Measurements from ENCODE around the gene VAMP5. TPM values are rescaled to one million over a fixed set of nuclear protein-coding genes. Genes with fewer than 3 reads are reported as not detected.
A peak's percentile ranks its signal among the peaks of the same experiment; 100 is the strongest.

VAMP5 gene
- total RNA-seq, 1 experiment from 2014 or later, result 6.3 TPM

DNA sequence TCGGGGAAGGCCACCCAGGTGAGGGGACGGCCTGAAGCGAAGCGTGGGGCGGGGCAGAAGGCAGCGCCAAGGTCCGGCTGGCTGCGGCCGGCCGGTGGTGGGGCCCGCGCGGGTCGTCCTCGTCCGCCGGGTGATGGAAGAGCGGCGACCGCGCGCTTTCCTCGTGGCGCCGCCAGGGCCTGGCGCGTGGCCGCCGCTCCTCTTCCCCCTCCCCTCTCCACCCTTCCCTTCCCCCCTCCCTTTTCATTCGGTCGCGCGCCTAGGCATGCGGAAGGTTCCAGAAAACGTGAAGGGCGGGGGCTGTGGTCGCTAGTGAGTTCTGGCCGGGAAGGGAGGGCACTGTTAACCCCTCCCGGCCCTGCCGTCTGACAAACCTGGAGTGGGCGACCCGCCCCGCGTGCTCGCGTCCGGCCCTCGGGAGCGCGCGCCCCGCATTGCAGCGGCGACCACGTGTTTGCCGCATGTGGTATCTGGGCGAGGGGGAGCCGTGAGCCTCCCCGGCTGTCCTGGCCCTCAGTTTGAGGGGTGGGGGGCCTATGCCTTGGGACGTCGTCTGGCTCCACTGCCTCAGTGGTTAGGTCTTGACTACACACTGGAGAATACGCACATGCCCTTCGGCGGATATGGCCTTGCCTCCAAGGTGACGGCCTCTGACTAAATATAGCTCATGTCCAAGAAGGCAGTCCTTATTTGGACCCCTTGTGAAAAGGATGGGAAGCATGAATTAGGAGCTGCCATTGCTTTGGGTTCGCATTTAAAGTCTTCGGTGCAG, 44.7 kb upstream of the VAMP5 start:
- ChIA-PET POLR2A (interaction anchor here (0.5 to 5.7 kb wide), 33 partner anchors 9 to 470 kb away, joined by 3 to 54 read pairs (median 6); partner anchors contain the start of genes ELMOD3, GGCX, RETSAT and SH2D6), CTCF (interaction anchor here (0.9 to 4.6 kb wide), 15 partner anchors 12 to 154 kb away, joined by 3 to 40 read pairs (median 4); partner anchors contain the start of gene SH2D6)
- ATAC-seq (no peak; the same call in 1 of the 2 replicates), DNase-seq (ENCODE audit: low spot score) (peak; percentile 48)
- Mint-ChIP-seq H3K36me3 (peaks cover 51% of the 10 kb centered on the region), H3K4me1 (peaks cover 57% of the 10 kb centered on the region), H3K9me3 (no peaks in the 10 kb centered on the region), H3K4me3 (peak overlapping the region; percentile 97), H3K27me3 (ENCODE audit: low read depth) (no peaks in the 10 kb centered on the region), H3K27ac (peak overlapping the region; percentile 95)
- 0 out of 2 replicates have a peak, but pooled peaks have one; percentile 52 for TF ChIP-seq RELA (CRISPR knock-in tag; IDR thresholded peaks at IDR 0.05; ENCODE audit: borderline replicate concordance)
- TF ChIP-seq ZNF317 (CRISPR knock-in tag; IDR thresholded peaks at IDR 0.05; ENCODE audit: borderline replicate concordance, low read depth), result 0 out of 2 replicates have a peak, but pooled peaks have one; percentile 30
- peak; percentile 29; the same call in 1 of the 2 replicates for TF ChIP-seq ETV6 (CRISPR knock-in tag; IDR thresholded peaks at IDR 0.05)
- peak; percentile 89; the same call in 1 of the 2 replicates for TF ChIP-seq KAT7 (CRISPR knock-in tag; IDR thresholded peaks at IDR 0.05; ENCODE audit: borderline replicate concordance)
- TF ChIP-seq, protein P1, sequence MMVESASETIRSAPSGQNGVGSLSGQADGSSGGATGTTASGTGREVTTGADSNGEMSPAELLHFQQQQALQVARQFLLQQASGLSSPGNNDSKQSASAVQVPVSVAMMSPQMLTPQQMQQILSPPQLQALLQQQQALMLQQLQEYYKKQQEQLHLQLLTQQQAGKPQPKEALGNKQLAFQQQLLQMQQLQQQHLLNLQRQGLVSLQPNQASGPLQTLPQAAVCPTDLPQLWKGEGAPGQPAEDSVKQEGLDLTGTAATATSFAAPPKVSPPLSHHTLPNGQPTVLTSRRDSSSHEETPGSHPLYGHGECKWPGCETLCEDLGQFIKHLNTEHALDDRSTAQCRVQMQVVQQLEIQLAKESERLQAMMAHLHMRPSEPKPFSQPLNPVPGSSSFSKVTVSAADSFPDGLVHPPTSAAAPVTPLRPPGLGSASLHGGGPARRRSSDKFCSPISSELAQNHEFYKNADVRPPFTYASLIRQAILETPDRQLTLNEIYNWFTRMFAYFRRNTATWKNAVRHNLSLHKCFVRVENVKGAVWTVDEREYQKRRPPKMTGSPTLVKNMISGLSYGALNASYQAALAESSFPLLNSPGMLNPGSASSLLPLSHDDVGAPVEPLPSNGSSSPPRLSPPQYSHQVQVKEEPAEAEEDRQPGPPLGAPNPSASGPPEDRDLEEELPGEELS (CRISPR knock-in tag; IDR thresholded peaks at IDR 0.05), result 0 out of 2 replicates have a peak, but pooled peaks have one; percentile 21
- TF ChIP-seq, protein P2, sequence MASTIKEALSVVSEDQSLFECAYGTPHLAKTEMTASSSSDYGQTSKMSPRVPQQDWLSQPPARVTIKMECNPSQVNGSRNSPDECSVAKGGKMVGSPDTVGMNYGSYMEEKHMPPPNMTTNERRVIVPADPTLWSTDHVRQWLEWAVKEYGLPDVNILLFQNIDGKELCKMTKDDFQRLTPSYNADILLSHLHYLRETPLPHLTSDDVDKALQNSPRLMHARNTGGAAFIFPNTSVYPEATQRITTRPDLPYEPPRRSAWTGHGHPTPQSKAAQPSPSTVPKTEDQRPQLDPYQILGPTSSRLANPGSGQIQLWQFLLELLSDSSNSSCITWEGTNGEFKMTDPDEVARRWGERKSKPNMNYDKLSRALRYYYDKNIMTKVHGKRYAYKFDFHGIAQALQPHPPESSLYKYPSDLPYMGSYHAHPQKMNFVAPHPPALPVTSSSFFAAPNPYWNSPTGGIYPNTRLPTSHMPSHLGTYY (CRISPR knock-in tag; IDR thresholded peaks at IDR 0.05), result no peak
- no peak for TF ChIP-seq SOX15 (CRISPR knock-in tag; IDR thresholded peaks at IDR 0.05)
- TF ChIP-seq, protein P3, sequence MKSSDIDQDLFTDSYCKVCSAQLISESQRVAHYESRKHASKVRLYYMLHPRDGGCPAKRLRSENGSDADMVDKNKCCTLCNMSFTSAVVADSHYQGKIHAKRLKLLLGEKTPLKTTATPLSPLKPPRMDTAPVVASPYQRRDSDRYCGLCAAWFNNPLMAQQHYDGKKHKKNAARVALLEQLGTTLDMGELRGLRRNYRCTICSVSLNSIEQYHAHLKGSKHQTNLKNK (CRISPR knock-in tag; IDR thresholded peaks at IDR 0.05), result peak; percentile 24; the same call in 1 of the 2 replicates
- TF ChIP-seq ZNF121 (CRISPR knock-in tag; IDR thresholded peaks at IDR 0.05), result 0 out of 2 replicates have a peak, but pooled peaks have one; percentile 25
- 0 out of 2 replicates have a peak, but pooled peaks have one; percentile 5 for TF ChIP-seq NFE2L1 (CRISPR knock-in tag; IDR thresholded peaks at IDR 0.05)
- no peak for TF ChIP-seq SMAD4 (CRISPR knock-in tag; IDR thresholded peaks at IDR 0.05)
- TF ChIP-seq, protein P4, sequence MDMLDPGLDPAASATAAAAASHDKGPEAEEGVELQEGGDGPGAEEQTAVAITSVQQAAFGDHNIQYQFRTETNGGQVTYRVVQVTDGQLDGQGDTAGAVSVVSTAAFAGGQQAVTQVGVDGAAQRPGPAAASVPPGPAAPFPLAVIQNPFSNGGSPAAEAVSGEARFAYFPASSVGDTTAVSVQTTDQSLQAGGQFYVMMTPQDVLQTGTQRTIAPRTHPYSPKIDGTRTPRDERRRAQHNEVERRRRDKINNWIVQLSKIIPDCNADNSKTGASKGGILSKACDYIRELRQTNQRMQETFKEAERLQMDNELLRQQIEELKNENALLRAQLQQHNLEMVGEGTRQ (CRISPR knock-in tag; IDR thresholded peaks at IDR 0.05), result peak; percentile 71
- TF ChIP-seq, protein P5, sequence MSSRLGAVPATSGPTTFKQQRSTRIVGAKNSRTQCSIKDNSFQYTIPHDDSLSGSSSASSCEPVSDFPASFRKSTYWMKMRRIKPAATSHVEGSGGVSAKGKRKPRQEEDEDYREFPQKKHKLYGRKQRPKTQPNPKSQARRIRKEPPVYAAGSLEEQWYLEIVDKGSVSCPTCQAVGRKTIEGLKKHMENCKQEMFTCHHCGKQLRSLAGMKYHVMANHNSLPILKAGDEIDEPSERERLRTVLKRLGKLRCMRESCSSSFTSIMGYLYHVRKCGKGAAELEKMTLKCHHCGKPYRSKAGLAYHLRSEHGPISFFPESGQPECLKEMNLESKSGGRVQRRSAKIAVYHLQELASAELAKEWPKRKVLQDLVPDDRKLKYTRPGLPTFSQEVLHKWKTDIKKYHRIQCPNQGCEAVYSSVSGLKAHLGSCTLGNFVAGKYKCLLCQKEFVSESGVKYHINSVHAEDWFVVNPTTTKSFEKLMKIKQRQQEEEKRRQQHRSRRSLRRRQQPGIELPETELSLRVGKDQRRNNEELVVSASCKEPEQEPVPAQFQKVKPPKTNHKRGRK (CRISPR knock-in tag; IDR thresholded peaks at IDR 0.05; ENCODE audit: borderline replicate concordance), result no peak
- TF ChIP-seq NR3C1 (CRISPR knock-in tag; conservative IDR thresholded peaks at IDR 0.05; ENCODE audit: low read depth), result 0 out of 2 replicates have a peak, but pooled peaks have one; percentile 51
- TF ChIP-seq ZNF232 (CRISPR knock-in tag; IDR thresholded peaks at IDR 0.05), result peak; percentile 77; the same call in 1 of the 2 replicates
- TF ChIP-seq RORB (CRISPR knock-in tag; IDR thresholded peaks at IDR 0.05), result peak; percentile 46; the same call in 1 of the 2 replicates
- TF ChIP-seq OVOL2 (CRISPR knock-in tag; IDR thresholded peaks at IDR 0.05; ENCODE audit: borderline replicate concordance), result no peak
- TF ChIP-seq JUN (CRISPR knock-in tag; IDR thresholded peaks at IDR 0.05), result peak; percentile 74; the same call in 1 of the 2 replicates
- TF ChIP-seq, protein P6, sequence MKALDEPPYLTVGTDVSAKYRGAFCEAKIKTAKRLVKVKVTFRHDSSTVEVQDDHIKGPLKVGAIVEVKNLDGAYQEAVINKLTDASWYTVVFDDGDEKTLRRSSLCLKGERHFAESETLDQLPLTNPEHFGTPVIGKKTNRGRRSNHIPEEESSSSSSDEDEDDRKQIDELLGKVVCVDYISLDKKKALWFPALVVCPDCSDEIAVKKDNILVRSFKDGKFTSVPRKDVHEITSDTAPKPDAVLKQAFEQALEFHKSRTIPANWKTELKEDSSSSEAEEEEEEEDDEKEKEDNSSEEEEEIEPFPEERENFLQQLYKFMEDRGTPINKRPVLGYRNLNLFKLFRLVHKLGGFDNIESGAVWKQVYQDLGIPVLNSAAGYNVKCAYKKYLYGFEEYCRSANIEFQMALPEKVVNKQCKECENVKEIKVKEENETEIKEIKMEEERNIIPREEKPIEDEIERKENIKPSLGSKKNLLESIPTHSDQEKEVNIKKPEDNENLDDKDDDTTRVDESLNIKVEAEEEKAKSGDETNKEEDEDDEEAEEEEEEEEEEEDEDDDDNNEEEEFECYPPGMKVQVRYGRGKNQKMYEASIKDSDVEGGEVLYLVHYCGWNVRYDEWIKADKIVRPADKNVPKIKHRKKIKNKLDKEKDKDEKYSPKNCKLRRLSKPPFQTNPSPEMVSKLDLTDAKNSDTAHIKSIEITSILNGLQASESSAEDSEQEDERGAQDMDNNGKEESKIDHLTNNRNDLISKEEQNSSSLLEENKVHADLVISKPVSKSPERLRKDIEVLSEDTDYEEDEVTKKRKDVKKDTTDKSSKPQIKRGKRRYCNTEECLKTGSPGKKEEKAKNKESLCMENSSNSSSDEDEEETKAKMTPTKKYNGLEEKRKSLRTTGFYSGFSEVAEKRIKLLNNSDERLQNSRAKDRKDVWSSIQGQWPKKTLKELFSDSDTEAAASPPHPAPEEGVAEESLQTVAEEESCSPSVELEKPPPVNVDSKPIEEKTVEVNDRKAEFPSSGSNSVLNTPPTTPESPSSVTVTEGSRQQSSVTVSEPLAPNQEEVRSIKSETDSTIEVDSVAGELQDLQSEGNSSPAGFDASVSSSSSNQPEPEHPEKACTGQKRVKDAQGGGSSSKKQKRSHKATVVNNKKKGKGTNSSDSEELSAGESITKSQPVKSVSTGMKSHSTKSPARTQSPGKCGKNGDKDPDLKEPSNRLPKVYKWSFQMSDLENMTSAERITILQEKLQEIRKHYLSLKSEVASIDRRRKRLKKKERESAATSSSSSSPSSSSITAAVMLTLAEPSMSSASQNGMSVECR (CRISPR knock-in tag; IDR thresholded peaks at IDR 0.05; ENCODE audit: borderline replicate concordance), result peak; percentile 15; the same call in 1 of the 2 replicates
- TF ChIP-seq, protein P7, sequence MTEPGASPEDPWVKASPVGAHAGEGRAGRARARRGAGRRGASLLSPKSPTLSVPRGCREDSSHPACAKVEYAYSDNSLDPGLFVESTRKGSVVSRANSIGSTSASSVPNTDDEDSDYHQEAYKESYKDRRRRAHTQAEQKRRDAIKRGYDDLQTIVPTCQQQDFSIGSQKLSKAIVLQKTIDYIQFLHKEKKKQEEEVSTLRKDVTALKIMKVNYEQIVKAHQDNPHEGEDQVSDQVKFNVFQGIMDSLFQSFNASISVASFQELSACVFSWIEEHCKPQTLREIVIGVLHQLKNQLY (CRISPR knock-in tag; IDR thresholded peaks at IDR 0.05), result 0 out of 2 replicates have a peak, but pooled peaks have one; percentile 38
- no peak; the same call in 1 of the 2 replicates for TF ChIP-seq CREB1 (CRISPR knock-in tag; IDR thresholded peaks at IDR 0.05)
- TF ChIP-seq GRHL2 (CRISPR knock-in tag; IDR thresholded peaks at IDR 0.05; ENCODE audit: insufficient replicate concordance, severe bottlenecking), result no peak
- TF ChIP-seq, protein P8, sequence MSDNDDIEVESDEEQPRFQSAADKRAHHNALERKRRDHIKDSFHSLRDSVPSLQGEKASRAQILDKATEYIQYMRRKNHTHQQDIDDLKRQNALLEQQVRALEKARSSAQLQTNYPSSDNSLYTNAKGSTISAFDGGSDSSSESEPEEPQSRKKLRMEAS (CRISPR knock-in tag; IDR thresholded peaks at IDR 0.05), result peak; percentile 96
- no peak for TF ChIP-seq SP1 (CRISPR knock-in tag; conservative IDR thresholded peaks at IDR 0.05)
